AG08396 (cell line): ENCODE measurements around the gene PPP1R1A.

ENCODE experiments used
- DNase-seq: peaks from one replicate; pipeline ENCODE4 v3.0.0; 2012; ENCODE audit warnings: low spot score, mixed read lengths

Gene PPP1R1A

GRCh38 chr12:54571193-54572188, 17.0 kb downstream of the PPP1R1A start:
- DNase-seq: no peak

- no peak for DNase-seq
Measured at GRCh38 chr12:54569995-54570528, 18.4 kb downstream of the PPP1R1A start.

- no peak for DNase-seq
Measured at GRCh38 chr12:54569072-54569471, 19.4 kb downstream of the PPP1R1A start.

GRCh38 chr12:54566792-54567191, 21.7 kb downstream of the PPP1R1A start:
- no peak for DNase-seq

GRCh38 chr12:54565986-54566544, 22.4 kb downstream of the PPP1R1A start:
- DNase-seq: no peak

GRCh38 chr12:54565310-54565985, 23.0 kb downstream of the PPP1R1A start:
- no peak for DNase-seq

GRCh38 chr12:54564768-54565167, 23.7 kb downstream of the PPP1R1A start:
- DNase-seq: no peak

GRCh38 chr12:54563787-54564186, 24.7 kb downstream of the PPP1R1A start:
- no peak for DNase-seq

GRCh38 chr12:54562750-54563356, 25.6 kb downstream of the PPP1R1A start:
- no peak for DNase-seq

GRCh38 chr12:54561164-54561563, 27.3 kb downstream of the PPP1R1A start:
- no peak for DNase-seq

- DNase-seq: peak; percentile 84
Measured at GRCh38 chr12:54560374-54560858, 28.0 kb downstream of the PPP1R1A start.

- DNase-seq: no peak
Measured at GRCh38 chr12:54558759-54559158, 29.7 kb downstream of the PPP1R1A start.

GRCh38 chr12:54558311-54558710, 30.1 kb downstream of the PPP1R1A start:
- no peak for DNase-seq

GRCh38 chr12:54555670-54556257, 32.7 kb downstream of the PPP1R1A start:
- DNase-seq: no peak

- peak; percentile 26 for DNase-seq
Measured at GRCh38 chr12:54549774-54550451, 38.5 kb downstream of the PPP1R1A start.

GRCh38 chr12:54546511-54546910, 41.9 kb downstream of the PPP1R1A start:
- DNase-seq: no peak

- DNase-seq: no peak
Measured at GRCh38 chr12:54544743-54545142, 43.7 kb downstream of the PPP1R1A start.

- no peak for DNase-seq
Measured at GRCh38 chr12:54543526-54543925, 44.9 kb downstream of the PPP1R1A start.

GRCh38 chr12:54541751-54542290, 46.6 kb downstream of the PPP1R1A start:
- no peak for DNase-seq

GRCh38 chr12:54538136-54538700, 50.2 kb downstream of the PPP1R1A start:
- DNase-seq: no peak
